ENCODE data around the gene TMEM186. TPM values are rescaled to one million over a fixed set of nuclear protein-coding genes. Genes with fewer than 3 reads are reported as not detected.

The TMEM186 gene
- total and polyA plus RNA-seq, 2 of the 8 experiments (the other 6 are each of a cell fraction or from before 2014, with no cell fraction given): 13.1 TPM

- ChIA-PET CTCF (ENCODE audit: partially characterized antibody) (interaction anchor here (0.6 to 26.4 kb wide), 12 partner anchors 9 to 222 kb away, joined by 3 to 404 read pairs (median 4); partner anchors contain the start of genes ABAT, LITAFD, PMM2 and TMEM186), POLR2A (ENCODE audit: partially characterized antibody) (no interaction called here)
- H3K9me3 ChIP-seq (ENCODE audit: insufficient read depth in 2 of 2, low read depth in 1 of 2, low read length in 1 of 2): no peaks in the 10 kb centered on the region
- H3K27ac ChIP-seq (ENCODE audit: low read depth, low read length): no peak overlapping the region
- H3K14ac ChIP-seq (ENCODE audit: insufficient read length): peak overlapping the region; percentile 84
- no peak overlapping the region for H3K4me3 ChIP-seq (ENCODE audit: extremely low read depth in 1 of 4, insufficient read depth in 2 of 4, low read depth in 3 of 4, low read length in 4 of 4)
- H3K23ac ChIP-seq (ENCODE audit: insufficient read length): no peak overlapping the region
- no peaks in the 10 kb centered on the region for H3K79me1 ChIP-seq (ENCODE audit: low read depth, low read length)
- H3K4me2 ChIP-seq (ENCODE audit: insufficient read depth in 1 of 2, low read depth in 2 of 2, low read length in 2 of 2): no peak overlapping the region
- no peak overlapping the region for H2AK5ac ChIP-seq (ENCODE audit: low read depth, low read length)
- H3K4me1 ChIP-seq (replicated peaks in 1 of 4; ENCODE audit: control insufficient read depth in 3 of 4, insufficient read depth in 4 of 4, low read length in 3 of 4): no peaks in the 10 kb centered on the region; a peak in 1 of 7 replicates
- H2BK120ac ChIP-seq (replicated peaks; ENCODE audit: low read depth, low read length): no peak overlapping the region
- no peak overlapping the region for H3K18ac ChIP-seq (ENCODE audit: extremely low read depth, low read length)
- no peaks in the 10 kb centered on the region for H3K79me2 ChIP-seq (ENCODE audit: control insufficient read depth in 1 of 2, insufficient read depth in 2 of 2, low read length in 2 of 2)
- no peak overlapping the region for H3K9ac ChIP-seq (replicated peaks in 1 of 4; ENCODE audit: extremely low read depth in 1 of 4, low read depth in 3 of 4, low read length in 3 of 4)
- no peak overlapping the region for H2BK5ac ChIP-seq (ENCODE audit: low read depth, low read length)
- no peak for DNase-seq (ENCODE audit: low read depth in 1 of 2, low spot score in 2 of 2)
- H2AFZ ChIP-seq (ENCODE audit: low read length): no peak overlapping the region
- H4K8ac ChIP-seq (ENCODE audit: extremely low read depth, insufficient read depth, low read length): no peak overlapping the region; the same call in 1 of the 2 replicates
- no peak overlapping the region for H3K4ac ChIP-seq (replicated peaks; ENCODE audit: insufficient read length, low read depth, low read length)
- H2BK15ac ChIP-seq (ENCODE audit: low read length): no peak overlapping the region
- no peak overlapping the region for H4K91ac ChIP-seq (replicated peaks; ENCODE audit: insufficient read length, low read length)
- no peaks in the 10 kb centered on the region for H3K23me2 ChIP-seq (ENCODE audit: low read depth, low read length)
- TF ChIP-seq SIN3A (conservative IDR thresholded peaks at IDR 0.05 in 1 of 2, IDR thresholded peaks at IDR 0.05 in 1 of 2; ENCODE audit: low read depth in 1 of 2, low read length in 2 of 2) (no peak), SIX5 (IDR thresholded peaks at IDR 0.05; ENCODE audit: low read depth, low read length) (no peak), SAP30 (IDR thresholded peaks at IDR 0.05; ENCODE audit: insufficient read depth, insufficient replicate concordance, low read length) (no peak)
- no peaks in the 10 kb centered on the region for H3K36me3 ChIP-seq (ENCODE audit: control insufficient read depth in 2 of 4, insufficient read depth in 4 of 4, low read length in 3 of 4)
- WGBS, 2 experiments (ENCODE audit: extremely low coverage in 1 of 2, insufficient coverage in 1 of 2, insufficient read length in 1 of 2, insufficient replicate concordance in 2 of 2, low coverage in 1 of 2, low lambda C conversion rate in 2 of 2, missing lambda C conversion rate in 1 of 2): 93% methylated on average over 8 of the region's 8 CpGs; no CpG with 5 or more reads in 1 of the 2 experiments
- no peak overlapping the region for H4K5ac ChIP-seq (ENCODE audit: insufficient read length, low read depth, low read length)
- FAIRE-seq: no peak
- H4K20me1 ChIP-seq (replicated peaks in 1 of 2; ENCODE audit: control insufficient read depth in 1 of 2, insufficient read depth in 2 of 2, low read length in 2 of 2): no peaks in the 10 kb centered on the region
- no peaks in the 10 kb centered on the region for H3K27me3 ChIP-seq (replicated peaks in 1 of 4; ENCODE audit: control insufficient read depth in 3 of 4, extremely low read depth in 1 of 4, insufficient read depth in 3 of 4, low read length in 3 of 4)
- no peak overlapping the region for H2BK12ac ChIP-seq (ENCODE audit: low read depth, low read length)
- H2BK20ac ChIP-seq (ENCODE audit: low read length): no peak overlapping the region
- no peak overlapping the region for H3K56ac ChIP-seq (replicated peaks; ENCODE audit: insufficient read length, low read depth, low read length)
These were observed 8.8 kb downstream of the TMEM186 start for GRCh38 chr16:8788578-8789172.

Data from H1 (cell line).